HG02973 (cell line): Measurements from ENCODE around the gene FOXK1.
"Not testable (repeated sequence)": the region's sequence is repeated elsewhere in the genome, so short reads cannot be mapped to it uniquely, and the experiment has no call there.

Source experiments
- ATAC-seq: cut with Tn5 transposase; IDR thresholded peaks from one replicate; pipeline ENCODE4 v1.9.1; 2021; ENCODE audit warnings: moderate library complexity; ENCODE audit not compliant: unreplicated experiment

Gene FOXK1

GRCh38 chr7:4681886-4682620 is at the start of gene FOXK1:
TSS of gene FOXK1 (plus strand) at chr7:4682295. CDS start at chr7:4682309, 14 bp downstream.
- ATAC-seq, result peak; percentile 75

DNA sequence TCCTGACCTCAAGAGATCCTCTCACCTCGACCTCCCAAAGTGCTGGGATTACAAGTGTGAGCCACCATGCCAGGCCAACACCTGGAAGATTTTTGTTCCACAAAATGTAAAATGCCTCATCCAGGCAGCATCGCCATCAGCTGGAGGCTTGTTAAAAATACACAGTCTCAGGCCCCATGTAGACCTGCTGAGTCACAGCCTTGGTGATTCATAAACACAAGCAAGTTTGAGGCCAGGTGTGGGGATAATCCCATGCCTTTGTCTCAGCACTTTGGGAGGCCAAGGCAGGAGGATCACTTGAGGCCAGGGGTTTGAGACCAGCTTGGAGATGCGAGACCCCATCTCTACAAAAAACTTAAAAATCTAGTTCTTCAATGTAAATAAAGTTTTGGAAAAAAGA is 49.1 kb upstream of the FOXK1 start:
- no peak for ATAC-seq

DNA sequence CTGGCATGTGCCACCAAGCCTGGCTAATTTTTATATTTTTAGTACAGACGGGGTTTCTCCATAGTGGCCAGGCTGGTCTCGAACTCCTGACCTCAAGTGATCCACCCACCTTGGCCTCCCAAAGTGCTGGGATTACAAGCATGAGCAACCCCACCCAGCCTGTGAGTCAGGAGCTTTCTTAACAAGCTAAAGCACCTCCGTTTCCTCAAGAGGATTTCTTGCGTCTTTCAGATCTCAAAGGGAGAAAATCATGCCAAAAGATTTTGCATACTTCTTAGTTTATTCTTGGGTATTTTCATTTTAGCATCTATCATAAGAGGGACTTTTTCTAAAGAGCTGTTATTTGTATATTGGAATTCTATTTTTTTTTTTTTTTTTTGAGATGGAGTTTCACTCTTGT is 47.9 kb upstream of the FOXK1 start:
- ATAC-seq, result no peak

GRCh38 chr7:4638781-4639575 is 43.1 kb upstream of the FOXK1 start:
- no peak for ATAC-seq

DNA sequence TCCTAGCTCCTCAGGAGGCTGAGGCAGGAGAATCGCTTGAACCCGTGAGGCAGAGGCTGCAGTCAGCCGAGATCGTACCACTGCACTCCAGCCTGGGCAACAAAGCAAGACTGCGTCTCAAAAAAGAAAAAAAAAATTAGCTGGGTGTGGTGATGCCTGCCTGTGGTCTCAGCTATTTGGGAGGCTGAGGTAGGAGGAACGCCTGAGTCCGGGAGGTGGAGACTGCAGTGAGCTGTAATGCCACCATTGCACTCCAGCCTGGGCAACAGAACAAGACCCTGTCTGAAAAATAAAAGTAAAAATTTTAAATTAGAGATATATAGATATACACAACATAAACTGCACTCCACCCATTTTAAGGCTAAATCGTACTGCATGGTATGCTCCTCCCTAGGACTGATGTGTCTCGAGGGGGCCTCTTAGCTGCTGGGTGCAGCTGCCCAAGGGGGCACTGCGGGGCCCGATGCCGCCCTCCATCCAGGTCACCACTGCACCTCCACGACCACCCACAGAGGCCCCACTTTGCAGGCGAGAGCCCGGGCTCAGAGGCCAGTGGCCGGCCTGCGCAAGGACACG is 40.9 kb upstream of the FOXK1 start:
- no peak for ATAC-seq

DNA sequence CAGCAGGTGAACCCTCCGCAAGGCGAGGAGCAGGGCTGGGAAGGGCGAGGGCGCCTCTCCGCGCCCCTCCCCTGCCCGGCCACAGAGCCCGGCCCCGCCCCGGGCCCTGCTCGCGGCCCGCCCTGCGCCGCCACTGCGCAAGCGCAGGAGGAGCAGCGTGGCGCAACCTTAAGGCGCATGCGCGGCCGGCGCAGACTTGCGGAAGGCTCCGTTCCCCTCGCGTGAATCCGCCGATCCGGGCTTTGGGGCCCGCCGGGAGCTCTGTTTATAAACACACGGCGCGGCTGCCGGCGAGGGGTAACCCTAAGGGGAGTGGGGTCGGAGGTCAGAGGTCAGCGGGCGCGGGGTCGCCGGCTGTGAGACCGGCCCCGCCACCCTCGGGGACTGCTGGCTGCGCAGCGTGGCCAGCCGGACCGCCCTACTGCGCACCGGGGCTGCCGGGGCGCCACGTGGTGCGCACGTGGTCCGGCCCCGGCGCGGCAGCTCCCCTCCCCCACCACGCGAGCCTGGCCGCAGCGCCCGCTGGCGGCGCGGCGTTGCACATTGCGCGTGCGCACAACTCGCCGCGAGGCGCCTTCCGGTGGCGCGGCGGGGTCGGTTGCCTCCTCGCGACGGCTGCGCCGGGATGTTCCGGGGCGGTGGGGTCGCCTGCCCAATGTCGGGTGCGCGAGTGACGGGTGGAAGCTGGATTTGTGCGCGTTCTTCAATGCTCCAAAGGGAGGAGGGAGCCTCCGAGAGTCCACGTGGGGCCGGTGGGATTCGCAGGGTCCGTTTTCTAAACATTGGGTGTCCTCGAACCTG is 40.2 kb upstream of the FOXK1 start:
- peak; percentile 72 for ATAC-seq

- ATAC-seq, result no peak
These were observed 39.5 kb upstream of the FOXK1 start for GRCh38 chr7:4642468-4643203.

DNA sequence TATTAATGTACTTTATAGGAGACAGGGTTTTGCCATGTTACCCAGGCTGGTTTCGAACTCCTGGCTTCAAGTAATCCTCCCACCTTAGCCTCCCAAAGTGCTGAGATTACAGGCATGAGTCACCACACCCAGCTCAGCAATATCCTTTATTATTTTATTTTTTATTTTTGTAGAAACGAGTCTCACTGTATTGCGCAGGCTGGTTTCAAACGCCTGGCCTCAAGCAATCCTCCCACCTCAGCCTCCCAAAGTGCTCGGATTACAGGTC is 39.0 kb upstream of the FOXK1 start:
- ATAC-seq, result not testable (repeated sequence)

- ATAC-seq, result no peak
These were observed 36.8 kb upstream of the FOXK1 start for GRCh38 chr7:4645246-4645645.

DNA sequence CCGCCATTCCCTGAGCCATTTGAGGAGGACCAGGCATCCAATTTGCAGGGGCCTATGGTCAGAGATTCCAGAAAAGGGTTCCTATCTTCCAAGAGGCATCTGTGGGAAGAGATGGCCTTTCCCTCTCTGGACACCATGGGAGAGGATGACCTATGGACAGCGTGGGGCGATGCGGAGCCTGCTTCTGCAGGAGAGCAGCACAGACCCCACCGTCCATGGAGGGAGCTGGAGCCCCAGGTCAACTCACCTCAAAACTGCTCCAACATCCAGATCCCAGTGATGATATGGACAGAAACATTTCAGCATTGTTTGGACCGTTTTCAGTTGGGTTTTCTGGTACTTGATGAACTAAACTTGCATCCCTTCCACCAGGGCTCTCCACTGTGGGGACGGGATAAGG is 34.0 kb upstream of the FOXK1 start:
- no peak for ATAC-seq

DNA sequence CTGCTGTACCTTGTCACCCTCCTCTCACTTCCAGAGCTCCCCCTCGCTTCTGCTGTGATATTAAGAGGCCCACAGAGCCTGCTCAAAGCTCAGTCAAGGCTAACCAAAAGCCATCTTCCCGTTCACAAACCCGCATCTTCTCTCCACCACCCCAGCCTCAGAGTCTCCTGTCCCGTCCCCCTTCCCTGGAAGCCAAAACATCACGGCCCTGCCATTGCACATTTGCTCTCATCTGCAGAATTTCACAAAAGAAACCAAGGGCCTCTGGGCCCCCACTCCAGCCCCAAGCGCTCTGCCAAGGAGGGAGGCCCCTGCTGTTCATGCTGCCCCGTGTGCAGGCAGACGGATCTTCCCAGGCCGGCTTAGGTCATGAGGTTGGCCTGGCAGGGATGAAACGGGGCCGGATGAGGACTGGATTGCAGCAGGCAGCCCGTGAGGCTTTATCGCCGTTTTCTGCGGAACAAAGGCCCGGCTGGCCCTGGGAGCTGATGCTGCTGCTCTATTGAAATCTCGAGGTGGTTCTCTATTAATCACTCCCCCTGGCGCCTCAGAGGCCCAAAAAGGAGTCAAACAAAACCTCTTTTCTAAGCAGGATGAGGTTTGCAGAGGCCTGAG is 31.6 kb upstream of the FOXK1 start:
- ATAC-seq, result no peak

- no peak for ATAC-seq
These were observed 28.3 kb upstream of the FOXK1 start for GRCh38 chr7:4653771-4654170.

DNA sequence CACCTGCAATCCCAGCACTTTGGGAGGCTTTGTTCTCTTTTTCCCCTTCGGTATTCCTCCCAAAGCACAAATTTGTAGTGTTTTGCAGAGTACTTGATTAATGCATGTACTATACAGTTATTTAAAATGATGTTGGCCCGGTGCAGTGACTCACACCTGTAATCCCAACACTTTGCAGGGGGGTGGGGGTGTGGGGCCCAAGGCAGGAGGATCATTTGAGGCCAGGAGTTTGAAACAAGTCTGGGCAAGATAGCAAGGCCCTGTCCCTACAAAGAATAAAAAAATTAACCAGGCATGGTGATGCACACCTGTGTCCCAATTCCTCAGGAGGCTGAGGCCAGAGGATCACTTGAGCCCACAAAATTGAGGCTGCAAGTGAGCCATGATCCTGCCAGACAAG is 26.8 kb upstream of the FOXK1 start:
- no peak for ATAC-seq

GRCh38 chr7:4655896-4656295 is 26.2 kb upstream of the FOXK1 start:
- ATAC-seq, result no peak

GRCh38 chr7:4657640-4658417 is 24.3 kb upstream of the FOXK1 start:
- no peak for ATAC-seq

- ATAC-seq, result no peak
These were observed 22.4 kb upstream of the FOXK1 start for GRCh38 chr7:4659551-4660286.

DNA sequence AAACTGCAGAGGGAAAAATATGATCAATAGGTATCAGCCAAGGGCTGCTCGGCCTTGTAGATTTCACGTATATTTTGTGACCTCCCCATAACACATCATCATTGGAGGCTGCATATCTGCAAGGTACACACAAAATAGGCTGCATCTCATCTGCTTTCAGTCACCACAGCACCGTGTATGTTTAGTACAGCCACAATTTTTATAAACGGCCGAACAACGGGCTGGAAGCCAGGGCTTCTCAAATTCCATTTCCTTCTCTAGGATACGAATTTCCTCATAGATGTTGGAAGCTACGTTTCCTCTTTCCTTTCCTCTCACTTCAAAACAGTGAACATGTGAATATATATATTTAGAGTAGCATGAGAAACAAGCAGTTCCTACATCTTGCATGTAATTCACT is 20.2 kb upstream of the FOXK1 start:
- ATAC-seq, result no peak

DNA sequence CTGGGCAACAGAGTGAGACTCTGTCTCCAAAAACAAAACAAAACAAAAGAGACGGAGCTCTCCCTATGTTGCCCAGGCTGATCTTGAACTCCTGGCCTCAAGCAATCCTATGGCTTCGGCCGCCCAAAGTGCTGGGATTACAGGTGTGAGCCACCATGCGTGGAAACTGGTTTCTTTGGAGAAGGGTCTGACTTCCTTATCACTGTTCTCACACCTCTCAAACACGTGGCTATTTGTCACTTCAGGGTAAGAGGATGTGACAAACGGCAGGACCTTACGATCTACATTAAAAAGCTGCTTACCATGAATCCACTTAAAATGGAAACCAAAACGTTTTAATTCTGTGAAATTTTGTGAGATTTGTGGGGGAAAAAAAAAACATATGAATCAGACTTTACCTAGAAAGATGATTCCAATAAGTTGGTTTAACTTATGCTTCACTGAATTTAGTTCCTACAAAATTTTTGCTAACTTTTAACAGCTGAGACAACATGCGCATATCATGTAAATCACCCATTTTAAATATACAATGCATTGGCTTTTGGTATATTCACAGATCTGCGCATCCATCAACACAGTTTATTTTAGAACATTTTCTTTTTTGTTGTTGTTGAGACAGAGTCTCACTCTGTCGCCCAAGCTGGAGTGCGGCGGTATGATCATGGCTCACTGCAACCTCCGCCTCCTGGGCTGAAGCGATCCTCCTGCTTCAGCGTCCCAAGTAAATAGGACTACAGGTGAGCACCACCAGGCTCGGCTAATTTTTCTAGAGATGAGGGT is 18.7 kb upstream of the FOXK1 start:
- ATAC-seq, result no peak
